Measurements from ENCODE around the gene STRIP1. TPM values are rescaled to one million over a fixed set of nuclear protein-coding genes. Genes with fewer than 3 reads are reported as not detected.

The STRIP1 gene
- total RNA-seq: 16.2 TPM
- long read RNA-seq, transcript STRIP1-201 (21 exons, 3,265 nt): major isoform, 44 of 57 reads
- long read RNA-seq, partial matches to known transcripts: 3 of 57 reads
- long read RNA-seq, other reads (novel, unspliced or antisense): 10 of 57 reads

GRCh38 chr1:110034451-110035235, at the start of gene STRIP1:
Gene STRIP1, plus strand, starts transcription at chr1:110034624. Its CDS starts 14 bp downstream, at chr1:110034638.
- DNase-seq (peak; percentile 95), ATAC-seq (ENCODE audit: poor library complexity) (peak; percentile 98)
- intact Hi-C loops (cut with DNase I): no loop called here

- ATAC-seq (ENCODE audit: poor library complexity) (peak; percentile 9), DNase-seq (no peak)
- intact Hi-C loops (cut with DNase I): loop anchor here (2.0 kb wide), 1 partner anchor 209 kb away; no protein-coding TSS in a partner anchor
Observed at GRCh38 chr1:109985247-109986053, 49.0 kb upstream of the STRIP1 start.

DNA sequence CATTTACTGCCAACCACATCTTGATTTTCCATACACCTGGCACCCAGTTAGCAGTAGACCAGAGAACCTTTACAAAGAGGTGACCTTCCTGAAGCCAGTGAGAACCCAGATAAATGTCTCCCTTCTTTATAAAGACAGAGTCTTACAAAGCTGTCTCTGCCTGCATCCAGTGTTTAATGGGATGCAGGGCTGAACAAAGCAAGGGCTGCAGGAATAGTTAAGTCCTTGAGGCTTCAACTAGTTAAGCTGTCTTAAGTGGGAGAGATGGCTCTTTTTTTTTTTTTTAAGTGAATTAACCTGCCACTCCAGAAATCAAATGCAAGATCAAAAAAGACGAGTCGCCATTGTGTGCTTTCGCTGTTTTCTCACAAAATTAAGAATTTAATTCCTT, 48.4 kb upstream of the STRIP1 start:
- ATAC-seq (ENCODE audit: poor library complexity): no peak
- no peak for DNase-seq
- intact Hi-C loops (cut with DNase I): no loop called here

DNA sequence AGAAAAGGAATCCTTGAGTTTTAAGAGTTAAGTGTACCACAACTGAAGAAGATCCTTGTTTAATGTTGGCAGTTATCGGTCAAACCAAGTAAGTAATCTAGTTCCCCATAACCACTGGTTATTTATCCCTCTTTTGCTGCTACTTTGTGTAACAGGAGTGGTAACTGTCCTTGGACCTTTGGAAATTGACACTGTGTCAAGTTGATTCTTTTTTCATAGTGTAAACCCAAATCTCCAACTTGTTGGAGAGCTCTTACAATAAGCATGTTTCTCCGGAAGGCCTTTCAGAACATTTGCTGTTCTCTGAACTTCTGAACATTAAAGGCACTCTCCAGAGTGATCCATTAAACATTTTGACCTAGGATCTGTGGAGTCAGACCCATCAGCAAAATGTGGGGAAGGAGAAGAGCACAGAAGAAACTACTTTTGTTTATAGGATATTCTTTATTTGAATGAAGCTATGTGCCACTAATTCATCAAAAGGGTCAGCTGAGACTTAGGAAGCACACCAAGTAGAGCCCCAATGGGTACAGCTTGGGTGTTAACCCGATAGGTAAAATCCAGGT, 46.0 kb upstream of the STRIP1 start:
- intact Hi-C loops (cut with DNase I): no loop called here
- no peak for ATAC-seq (ENCODE audit: poor library complexity)
- no peak for DNase-seq

DNA sequence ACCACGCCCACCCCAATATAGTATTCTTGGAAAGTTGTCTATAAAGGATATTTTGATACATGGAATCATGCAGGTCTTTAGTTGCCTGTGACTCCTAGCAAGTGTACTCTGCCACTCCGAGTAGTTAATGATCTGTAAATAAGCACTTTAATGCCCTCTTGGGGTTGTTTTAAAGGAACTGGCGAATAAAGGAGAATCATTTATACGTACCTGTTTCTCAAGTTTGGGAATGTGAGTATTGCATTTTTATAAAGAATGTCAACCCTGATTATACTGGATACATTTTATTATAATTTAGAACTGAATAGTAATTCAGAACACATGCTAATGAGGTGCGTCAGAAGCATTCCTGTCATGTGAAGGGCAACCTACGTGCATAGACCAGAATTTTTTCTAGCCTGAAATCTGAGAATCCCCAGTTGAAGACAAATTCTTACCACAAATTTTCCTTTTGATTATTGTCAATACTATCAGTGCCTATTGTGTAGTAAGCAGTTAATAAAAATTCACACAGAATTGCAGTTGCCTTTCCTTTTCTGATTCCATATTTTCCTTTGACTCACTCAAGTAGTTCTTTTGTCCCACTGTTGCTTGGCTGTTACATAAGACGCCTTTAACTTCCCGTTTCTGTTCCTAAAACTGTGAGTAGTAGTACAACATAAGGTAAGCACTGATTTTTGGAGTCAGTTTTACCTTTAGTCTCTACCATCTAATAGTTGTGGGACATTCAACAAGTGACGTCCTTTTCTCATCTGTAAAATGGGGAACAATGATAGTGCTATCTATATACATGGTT, 44.7 kb upstream of the STRIP1 start:
- ATAC-seq (ENCODE audit: poor library complexity) (no peak), DNase-seq (no peak)
- intact Hi-C loops (cut with DNase I): no loop called here

- intact Hi-C loops (cut with DNase I): no loop called here
- DNase-seq (no peak), ATAC-seq (ENCODE audit: poor library complexity) (peak; percentile 64)
Observed at GRCh38 chr1:109990302-109990653, 44.1 kb upstream of the STRIP1 start.

DNA sequence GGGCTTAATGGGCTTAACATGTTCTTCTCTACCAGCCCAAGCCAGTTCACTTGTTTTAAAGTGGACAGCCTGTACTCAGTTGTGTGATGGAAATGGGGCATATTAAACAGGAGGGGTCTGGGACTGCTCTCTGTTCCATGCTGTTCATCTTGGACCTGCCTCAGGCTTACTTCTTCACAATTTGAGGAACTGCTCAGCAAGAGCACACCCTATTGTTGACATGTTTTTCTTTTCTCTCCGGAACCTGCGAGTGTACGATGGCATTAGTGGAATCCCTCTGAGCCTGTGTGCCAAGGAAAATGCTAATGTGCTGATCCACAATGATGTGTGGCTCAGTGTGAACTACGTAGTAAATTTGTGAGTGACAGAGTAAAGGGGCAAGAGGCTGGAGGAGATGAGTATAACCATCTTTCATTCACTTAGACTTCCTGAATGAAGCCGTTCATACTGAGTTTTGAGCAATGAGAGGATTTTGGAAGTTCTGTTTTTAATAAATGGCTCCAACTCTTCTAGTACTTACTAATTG, 43.0 kb upstream of the STRIP1 start:
- intact Hi-C loops (cut with DNase I): no loop called here
- no peak for DNase-seq
- no peak for ATAC-seq (ENCODE audit: poor library complexity)

DNA sequence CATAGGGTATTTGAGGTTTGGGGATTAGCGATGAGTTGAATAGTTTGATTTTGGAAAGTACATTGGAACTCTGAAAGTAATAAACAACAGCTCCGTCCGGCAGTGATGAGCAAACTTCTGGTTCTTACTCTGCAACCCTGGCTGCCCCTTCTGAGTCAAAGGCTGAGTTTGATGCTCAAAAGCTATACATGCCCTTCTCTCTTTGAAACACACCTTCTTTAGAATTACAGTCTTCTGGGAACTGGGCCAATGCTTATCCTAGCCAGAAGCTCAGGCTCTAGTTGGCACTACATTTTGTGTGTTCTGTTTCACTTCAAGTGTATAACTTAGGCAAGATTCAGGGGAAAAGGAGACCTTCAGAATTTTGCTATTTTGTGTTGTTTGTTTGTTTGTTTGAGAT, 40.5 kb upstream of the STRIP1 start:
- intact Hi-C loops (cut with DNase I): no loop called here
- ATAC-seq (ENCODE audit: poor library complexity) (no peak), DNase-seq (no peak)

- intact Hi-C loops (cut with DNase I): no loop called here
- DNase-seq (no peak), ATAC-seq (ENCODE audit: poor library complexity) (no peak)
Observed at GRCh38 chr1:109994654-109995053, 39.8 kb upstream of the STRIP1 start.

GRCh38 chr1:109995536-109995935, 38.9 kb upstream of the STRIP1 start:
- ATAC-seq (ENCODE audit: poor library complexity) (no peak), DNase-seq (no peak)
- intact Hi-C loops (cut with DNase I): no loop called here

DNA sequence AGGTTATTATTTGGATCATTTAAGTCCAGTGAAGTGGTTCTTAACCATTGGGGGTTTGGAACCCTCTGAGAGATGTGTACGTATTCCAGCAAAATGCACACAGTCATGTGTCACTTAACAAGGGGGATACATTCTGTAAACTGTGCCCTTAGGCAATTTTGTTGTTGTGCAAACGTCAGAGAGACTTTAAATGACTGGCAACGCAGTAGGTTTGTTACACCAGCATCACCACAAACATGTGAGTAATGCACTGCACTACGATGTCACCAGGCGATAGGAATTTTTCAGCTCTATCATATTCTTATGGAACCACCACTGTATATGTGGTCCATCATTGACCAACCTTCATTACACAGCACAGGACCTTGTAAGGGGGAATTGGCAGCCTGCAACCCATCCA, 37.9 kb upstream of the STRIP1 start:
- DNase-seq: no peak
- no peak for ATAC-seq (ENCODE audit: poor library complexity)
- intact Hi-C loops (cut with DNase I): no loop called here

DNA sequence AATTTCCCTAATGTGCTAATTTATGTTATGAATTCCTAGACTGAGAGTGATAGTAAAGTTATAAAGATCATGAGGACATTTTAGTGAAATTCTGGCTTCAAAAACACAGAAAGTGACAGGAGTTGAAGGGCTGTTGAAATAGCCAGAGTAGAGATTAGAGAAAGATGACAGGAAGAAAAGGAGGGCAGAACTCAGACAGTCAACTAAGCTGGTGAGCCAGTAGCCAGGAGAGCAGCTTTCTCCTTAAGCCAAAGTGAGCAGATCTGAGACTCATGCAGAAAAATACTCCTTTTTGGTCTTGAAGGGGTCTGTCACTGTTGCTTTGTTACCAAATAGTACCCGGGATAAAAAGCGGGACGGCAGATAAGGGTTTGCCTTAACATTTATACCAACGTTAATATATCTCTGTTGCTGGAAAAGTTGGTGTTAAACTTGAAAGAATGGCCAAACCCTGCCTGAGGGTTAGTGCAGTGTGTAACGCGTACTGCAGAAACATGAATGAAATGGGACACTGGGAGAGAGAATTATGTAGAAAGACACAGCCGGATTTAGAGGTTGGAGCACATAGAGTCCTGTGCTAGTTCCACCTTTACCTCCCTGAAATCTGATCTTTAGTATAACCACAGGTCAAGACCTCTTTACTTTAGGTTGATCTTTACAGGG, 37.1 kb upstream of the STRIP1 start:
- intact Hi-C loops (cut with DNase I): no loop called here
- no peak for DNase-seq
- ATAC-seq (ENCODE audit: poor library complexity): peak; percentile 32

DNA sequence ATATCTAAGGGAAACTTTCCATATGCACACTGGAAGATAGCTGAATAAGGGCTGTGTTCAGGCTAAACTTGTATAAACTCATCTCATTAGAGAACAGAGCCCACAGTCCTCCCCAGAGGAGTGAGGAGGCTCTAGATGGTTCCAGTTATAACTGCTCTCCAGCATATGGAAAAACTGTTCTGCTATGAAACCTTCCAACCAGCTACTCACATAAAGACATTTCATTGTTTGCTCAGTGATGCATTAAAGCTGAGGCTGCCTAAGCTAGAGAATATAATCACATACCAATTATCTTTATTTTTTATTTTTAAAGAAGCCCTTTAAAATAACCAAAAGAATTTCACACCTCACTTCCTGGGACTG, 36.6 kb upstream of the STRIP1 start:
- intact Hi-C loops (cut with DNase I): no loop called here
- no peak for ATAC-seq (ENCODE audit: poor library complexity)
- no peak for DNase-seq

- DNase-seq (no peak), ATAC-seq (ENCODE audit: poor library complexity) (no peak)
- intact Hi-C loops (cut with DNase I): no loop called here
Observed at GRCh38 chr1:110002695-110003094, 31.7 kb upstream of the STRIP1 start.

DNA sequence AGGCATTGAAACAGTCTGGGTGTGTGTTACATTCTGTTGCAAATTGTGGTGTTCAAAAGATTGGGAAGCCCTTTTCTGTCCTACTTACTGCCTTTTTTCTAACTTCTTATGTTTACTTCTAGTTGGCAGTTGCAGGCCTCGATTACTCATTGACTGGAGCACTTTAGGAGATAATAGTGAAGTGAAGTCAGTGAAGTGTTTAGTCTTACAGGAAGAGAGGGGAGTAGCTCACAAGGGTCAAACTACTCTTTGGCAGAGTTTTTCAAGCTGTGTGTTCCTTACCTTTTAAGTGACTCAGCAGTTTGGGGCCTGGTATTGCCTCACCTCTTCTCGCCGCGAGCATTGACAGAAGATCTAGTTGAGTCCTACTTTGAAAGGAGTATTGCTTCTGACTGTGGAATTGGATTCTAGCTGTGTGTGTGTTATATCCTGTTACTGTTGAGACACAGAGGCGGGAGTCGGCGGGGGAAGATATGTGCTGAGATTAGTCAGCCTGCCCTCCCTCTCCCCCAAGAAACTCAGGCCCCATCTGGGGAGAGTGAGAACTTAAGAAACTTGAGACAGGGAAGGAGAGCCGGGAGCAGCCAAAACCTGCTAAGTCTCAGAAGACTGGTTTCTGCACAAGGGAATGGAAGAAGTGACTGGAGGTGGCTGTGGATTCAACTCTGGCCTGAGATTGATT, 30.5 kb upstream of the STRIP1 start:
- ATAC-seq (ENCODE audit: poor library complexity) (peak; percentile 69), DNase-seq (peak; percentile 64)
- intact Hi-C loops (cut with DNase I): no loop called here

DNA sequence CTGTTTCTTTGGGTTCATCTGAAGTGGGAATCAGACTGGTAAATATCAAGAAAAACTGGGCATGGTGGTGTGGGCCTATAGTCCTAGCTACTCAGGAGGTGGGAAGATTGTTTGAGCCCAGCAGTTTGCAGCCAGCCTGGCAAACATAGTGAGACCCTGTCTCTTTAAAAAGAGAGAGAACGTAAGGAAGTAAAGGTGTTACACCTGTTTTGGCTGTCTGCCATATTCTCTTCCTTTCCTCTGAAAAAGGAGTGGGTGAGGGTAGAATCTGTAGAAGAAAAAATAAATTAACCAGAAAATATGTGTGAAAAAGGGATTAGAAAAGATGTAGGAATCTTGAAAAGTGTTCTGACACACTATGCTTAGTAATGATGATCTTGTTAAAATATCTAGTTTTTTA, 29.8 kb upstream of the STRIP1 start:
- intact Hi-C loops (cut with DNase I): no loop called here
- ATAC-seq (ENCODE audit: poor library complexity): no peak
- no peak for DNase-seq

GRCh38 chr1:110005971-110006370, 28.5 kb upstream of the STRIP1 start:
- DNase-seq (no peak), ATAC-seq (ENCODE audit: poor library complexity) (peak; percentile 17)
- intact Hi-C loops (cut with DNase I): no loop called here

DNA sequence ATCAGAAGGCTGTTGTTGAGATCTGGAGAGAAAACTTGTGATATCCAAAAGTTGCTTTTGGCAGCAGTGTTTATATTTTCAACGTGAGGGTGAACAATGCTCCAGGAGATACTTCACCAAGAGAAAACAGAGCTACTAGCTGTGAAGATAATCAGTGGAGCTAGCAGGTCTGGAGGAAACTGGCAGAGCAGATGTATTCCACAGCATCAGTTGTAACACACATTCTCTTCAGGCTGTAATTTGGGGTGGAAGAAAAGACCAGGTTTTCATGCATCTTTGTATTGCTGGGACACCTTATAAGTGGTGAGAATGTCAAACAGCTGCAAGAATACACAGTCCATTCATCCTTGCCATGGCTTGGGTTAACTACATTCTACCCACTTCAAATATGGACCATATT, 27.9 kb upstream of the STRIP1 start:
- intact Hi-C loops (cut with DNase I): no loop called here
- no peak for ATAC-seq (ENCODE audit: poor library complexity)
- DNase-seq: no peak
